Keratinocyte (primary cell): ENCODE measurements around the gene PTPN13. TPM values are rescaled to one million over a fixed set of nuclear protein-coding genes. Genes with fewer than 3 reads are reported as not detected.
A peak's percentile ranks its signal among the peaks of the same experiment; 100 is the strongest.

Experiments
- DNase-seq: peaks from one replicate; pipeline ENCODE4 v3.0.0-alpha.2; 2011; ENCODE audit warnings: low read depth, missing footprints, low spot score
- FAIRE-seq: peaks from 2 replicates; lab custom pipeline; 2011; peaks lifted over from hg19 to GRCh38; lab: Jason Lieb, UNC
- H2AFZ ChIP-seq: 2 replicates; pipeline ENCODE4 v1.6.0; 2012; ENCODE audit warnings: low read length, control low read depth, inconsistent platforms; ENCODE audit not compliant: control insufficient read depth
- H3K27ac ChIP-seq: 2 replicates; pipeline ENCODE4 v1.5.1; 2011; ENCODE audit warnings: low read length; ENCODE audit not compliant: control insufficient read depth, insufficient read depth
- H3K27me3 ChIP-seq: 3 replicates; pipeline ENCODE4 v1.6.0; 2011; ENCODE audit warnings: low read length; ENCODE audit not compliant: control insufficient read depth, insufficient read depth; ENCODE audit errors: extremely low read depth
- H3K36me3 ChIP-seq, 2 experiments: 2 replicates in 1 of 2; 3 replicates in 1 of 2; pipeline ENCODE4 v1.5.1; 2011; ENCODE audit warnings: low read length in 2 of 2, mild to moderate bottlenecking in 1 of 2; ENCODE audit not compliant: control insufficient read depth in 2 of 2, insufficient read depth in 2 of 2; ENCODE audit errors: extremely low read depth in 1 of 2
- H3K4me1 ChIP-seq: 3 replicates; pipeline ENCODE4 v1.5.1; 2011; ENCODE audit warnings: low read length; ENCODE audit not compliant: control insufficient read depth, insufficient read depth; ENCODE audit errors: extremely low read depth
- H3K4me2 ChIP-seq: 3 replicates; pipeline ENCODE4 v1.6.0; 2011; ENCODE audit warnings: low read depth, low read length; ENCODE audit not compliant: control insufficient read depth, insufficient read depth; ENCODE audit errors: extremely low read depth
- H3K4me3 ChIP-seq, 3 experiments: fragments of 200-600 bp in 1 of 3; sonication (generic) in 1 of 3; 2 replicates in 2 of 3; 3 replicates in 1 of 3; pipeline ENCODE4 v1.5.1; 2011 to 2016; ENCODE audit warnings: low read length in 3 of 3, mild to moderate bottlenecking in 3 of 3, control low read depth in 2 of 3, inconsistent platforms in 1 of 3, low read depth in 1 of 3, mixed read lengths in 1 of 3, mixed run types in 1 of 3, moderate library complexity in 1 of 3; ENCODE audit not compliant: control insufficient read depth in 2 of 3, insufficient read depth in 2 of 3; ENCODE audit errors: extremely low read depth in 1 of 3
- H3K79me2 ChIP-seq: 2 replicates; pipeline ENCODE4 v1.6.0; 2012; ENCODE audit warnings: low read length; ENCODE audit not compliant: control insufficient read depth, insufficient read depth
- H3K9ac ChIP-seq: 3 replicates; pipeline ENCODE4 v1.6.0; 2011; ENCODE audit warnings: low read length; ENCODE audit not compliant: control insufficient read depth, insufficient read depth; ENCODE audit errors: extremely low read depth
- H3K9me1 ChIP-seq: 3 replicates; pipeline ENCODE4 v1.6.0; 2011; ENCODE audit warnings: low read length; ENCODE audit not compliant: control insufficient read depth, insufficient read depth; ENCODE audit errors: extremely low read depth
- H3K9me3 ChIP-seq: 2 replicates; pipeline ENCODE4 v1.5.1; 2012; ENCODE audit warnings: low read depth, low read length; ENCODE audit not compliant: control insufficient read depth
- H4K20me1 ChIP-seq: 3 replicates; pipeline ENCODE4 v1.6.0; 2011; ENCODE audit warnings: low read length; ENCODE audit not compliant: control insufficient read depth, insufficient read depth; ENCODE audit errors: extremely low read depth
- CTCF ChIP-seq, 3 experiments: IDR thresholded peaks in 1 of 3; conservative IDR thresholded peaks in 1 of 3; optimal IDR thresholded peaks in 1 of 3; 2 replicates in 2 of 3; 3 replicates in 1 of 3; pipeline versions ENCODE3 to v1.5.1; 2011; ENCODE audit warnings: low read length in 3 of 3, mild to moderate bottlenecking in 3 of 3, moderate library complexity in 2 of 3, control low read depth in 1 of 3, inconsistent platforms in 1 of 3; ENCODE audit not compliant: insufficient read depth in 2 of 3; ENCODE audit errors: extremely low read depth in 1 of 3
- EZH2 ChIP-seq: IDR thresholded peaks from one replicate; pipeline ENCODE4 v1.6.1; 2012; ENCODE audit warnings: inconsistent platforms, mild to moderate bottlenecking, low read length, moderate library complexity
- dilution Hi-C: fragments of 300-500 bp; cut with MboI; formaldehyde crosslinking; loops from one replicate; pipeline ENCODE4 v1.7.0; 2020; ENCODE audit warnings: low sequenced_read_pairs; ENCODE audit not compliant: extremely low pct_ligation_motif_present
- polyA plus RNA-seq, 5 experiments: library from polyadenylated mRNA; depleted of rRNA in 3 of 5; stranded (reverse) in 3 of 5; stranded (forward) in 1 of 5; unstranded in 1 of 5; fragments of >200 nt; gene quantifications; 1 replicate in 1 of 5; 2 replicates in 3 of 5; 3 replicates in 1 of 5; pipeline versions ENCODE4 v1.2.1 to v1.2.3, GENCODE V29; 2011 to 2012; ENCODE audit warnings: missing spikeins in 2 of 5, low read depth in 1 of 5, low replicate concordance in 1 of 5

PTPN13 gene
- polyA plus RNA-seq, 1 donor (not counting 4 experiments of a cell fraction or from before 2014, with no cell fraction given) = 37.6 TPM

- H3K27me3 ChIP-seq = no peaks in the 10 kb centered on the region
- peak overlapping the region; percentile 66 for H3K9ac ChIP-seq
- dilution Hi-C loops = no loop called here
- DNase-seq = no peak
- peaks cover 70% of the 10 kb centered on the region for H3K4me1 ChIP-seq
- H3K4me3 ChIP-seq = peak overlapping the region in 2 of 3 experiments; percentile 52 to 60
- H4K20me1 ChIP-seq = no peaks in the 10 kb centered on the region
- no peaks in the 10 kb centered on the region for H3K9me3 ChIP-seq
- no peaks in the 10 kb centered on the region for H3K9me1 ChIP-seq
- peak overlapping the region; percentile 97 for H3K27ac ChIP-seq
- peaks cover 70% of the 10 kb centered on the region for H3K79me2 ChIP-seq
- no peak for FAIRE-seq
- no peak for TF ChIP-seq EZH2
- no peak for TF ChIP-seq CTCF (optimal IDR thresholded peaks at IDR 0.05 in 1 of 3, IDR thresholded peaks at IDR 0.05 in 1 of 3, conservative IDR thresholded peaks at IDR 0.05 in 1 of 3; ENCODE audit: extremely low read depth in 1 of 3, insufficient read depth in 2 of 3, low read length in 3 of 3)
- peak overlapping the region; percentile 90 for H3K4me2 ChIP-seq
- no peak overlapping the region for H2AFZ ChIP-seq
- H3K36me3 ChIP-seq = peaks cover 3 to 17% of the 10 kb centered on the region in 2 experiments
Observed at GRCh38 chr4:86840858-86841257, 246.7 kb downstream of the PTPN13 start.

GRCh38 chr4:86841309-86841708 lies 247.2 kb downstream of the PTPN13 start:
- dilution Hi-C loops = no loop called here
- peak overlapping the region; percentile 97 for H3K27ac ChIP-seq
- H2AFZ ChIP-seq = no peak overlapping the region
- no peak for TF ChIP-seq EZH2
- no peak for TF ChIP-seq CTCF (optimal IDR thresholded peaks at IDR 0.05 in 1 of 3, IDR thresholded peaks at IDR 0.05 in 1 of 3, conservative IDR thresholded peaks at IDR 0.05 in 1 of 3; ENCODE audit: extremely low read depth in 1 of 3, insufficient read depth in 2 of 3, low read length in 3 of 3)
- peaks cover 74% of the 10 kb centered on the region for H3K4me1 ChIP-seq
- no peaks in the 10 kb centered on the region for H4K20me1 ChIP-seq
- H3K79me2 ChIP-seq = peaks cover 65% of the 10 kb centered on the region
- FAIRE-seq = peak; percentile 99
- H3K9me1 ChIP-seq = no peaks in the 10 kb centered on the region
- peak overlapping the region in 2 of 3 experiments; percentile 52 to 60 for H3K4me3 ChIP-seq
- no peaks in the 10 kb centered on the region for H3K27me3 ChIP-seq
- peak overlapping the region; percentile 66 for H3K9ac ChIP-seq
- DNase-seq = no peak
- no peaks in the 10 kb centered on the region for H3K9me3 ChIP-seq
- peak overlapping the region; percentile 90 for H3K4me2 ChIP-seq
- peaks cover 3 to 12% of the 10 kb centered on the region in 2 experiments for H3K36me3 ChIP-seq
